ENCODE measurements around the gene UTP18. TPM values are rescaled to one million over a fixed set of nuclear protein-coding genes. Genes with fewer than 3 reads are reported as not detected.
"Not testable (repeated sequence)": the region's sequence is repeated elsewhere in the genome, so short reads cannot be mapped to it uniquely, and the experiment has no call there.

Gene UTP18
- total and polyA plus RNA-seq, 2 of the 8 experiments (the other 6 are each of a cell fraction or from before 2014, with no cell fraction given), result 17.9 to 85.7 TPM

- TF ChIP-seq POLR2A (IDR thresholded peaks at IDR 0.05; ENCODE audit: control extremely low read depth in 1 of 2, low read depth in 2 of 2, low read length in 2 of 2) (no peak), KDM4A (IDR thresholded peaks at IDR 0.05; ENCODE audit: low read depth, low read length, severe bottlenecking) (no peak), ATF2 (IDR thresholded peaks at IDR 0.05; ENCODE audit: low read length) (no peak), NANOG (IDR thresholded peaks at IDR 0.05; ENCODE audit: insufficient read depth, low read depth, low read length, poor library complexity, severe bottlenecking) (no peak), ATF3 (IDR thresholded peaks at IDR 0.05; ENCODE audit: insufficient read depth, low read depth, low read length) (no peak), TEAD4 (IDR thresholded peaks at IDR 0.05; ENCODE audit: low read depth, low read length) (no peak), NRF1 (IDR thresholded peaks at IDR 0.05; ENCODE audit: low read depth, low read length) (no peak)
Observed at GRCh38 chr17:51263006-51263405, 2.7 kb downstream of the UTP18 start (continued).

GRCh38 chr17:51264466-51264865, 4.1 kb downstream of the UTP18 start:
- WGBS, 2 experiments (ENCODE audit: extremely low coverage in 1 of 2, insufficient coverage in 1 of 2, insufficient read length in 1 of 2, insufficient replicate concordance in 2 of 2, low coverage in 1 of 2, low lambda C conversion rate in 2 of 2, missing lambda C conversion rate in 1 of 2), result 100% methylated on average over 4 of the region's 4 CpGs; no CpG with 5 or more reads in 1 of the 2 experiments
- H3K18ac ChIP-seq (ENCODE audit: extremely low read depth, low read length), result not testable (repeated sequence)

More at GRCh38 chr17:51264466-51264865, 4.1 kb downstream of the UTP18 start:
- H3K4me3 ChIP-seq (ENCODE audit: extremely low read depth in 1 of 4, insufficient read depth in 2 of 4, low read depth in 3 of 4, low read length in 4 of 4); H3K4me1 ChIP-seq (replicated peaks in 1 of 4; ENCODE audit: control insufficient read depth in 3 of 4, insufficient read depth in 4 of 4, low read length in 3 of 4); H3K4ac ChIP-seq (replicated peaks; ENCODE audit: insufficient read length, low read depth, low read length); CTCF ChIA-PET (ENCODE audit: partially characterized antibody); H3K56ac ChIP-seq (replicated peaks; ENCODE audit: insufficient read length, low read depth, low read length); H3K23me2 ChIP-seq (ENCODE audit: low read depth, low read length); H3K9me3 ChIP-seq (ENCODE audit: insufficient read depth in 2 of 2, low read depth in 1 of 2, low read length in 1 of 2); H3K27ac ChIP-seq (ENCODE audit: low read depth, low read length); H2AK5ac ChIP-seq (ENCODE audit: low read depth, low read length); H2BK120ac ChIP-seq (replicated peaks; ENCODE audit: low read depth, low read length); DNase-seq (ENCODE audit: low read depth in 1 of 2, low spot score in 2 of 2); FAIRE-seq; H3K27me3 ChIP-seq (replicated peaks in 1 of 4; ENCODE audit: control insufficient read depth in 3 of 4, extremely low read depth in 1 of 4, insufficient read depth in 3 of 4, low read length in 3 of 4); H3K9ac ChIP-seq (replicated peaks in 1 of 4; ENCODE audit: extremely low read depth in 1 of 4, low read depth in 3 of 4, low read length in 3 of 4); H2BK12ac ChIP-seq (ENCODE audit: low read depth, low read length); H3K14ac ChIP-seq (ENCODE audit: insufficient read length); H3K4me2 ChIP-seq (ENCODE audit: insufficient read depth in 1 of 2, low read depth in 2 of 2, low read length in 2 of 2); H2AFZ ChIP-seq (ENCODE audit: low read length); H2BK20ac ChIP-seq (ENCODE audit: low read length); H2BK5ac ChIP-seq (ENCODE audit: low read depth, low read length); H3K23ac ChIP-seq (ENCODE audit: insufficient read length); H4K91ac ChIP-seq (replicated peaks; ENCODE audit: insufficient read length, low read length); H2BK15ac ChIP-seq (ENCODE audit: low read length); H4K8ac ChIP-seq (ENCODE audit: extremely low read depth, insufficient read depth, low read length); H4K5ac ChIP-seq (ENCODE audit: insufficient read length, low read depth, low read length): not testable (repeated sequence)
- Histone ChIP-seq H3K79me1 (ENCODE audit: low read depth, low read length) (peaks cover 14% of the 10 kb centered on the region; the same call in 1 of the 2 replicates), H3K36me3 (ENCODE audit: control insufficient read depth in 2 of 4, insufficient read depth in 4 of 4, low read length in 3 of 4) (peaks cover 16 to 59% (median 32%) of the 10 kb centered on the region in 4 experiments), H3K79me2 (ENCODE audit: control insufficient read depth in 1 of 2, insufficient read depth in 2 of 2, low read length in 2 of 2) (peaks cover 26 to 78% of the 10 kb centered on the region in 2 experiments), H4K20me1 (replicated peaks in 1 of 2; ENCODE audit: control insufficient read depth in 1 of 2, insufficient read depth in 2 of 2, low read length in 2 of 2) (peaks cover 7 to 16% of the 10 kb centered on the region in 2 experiments)
- POLR2A ChIA-PET (ENCODE audit: partially characterized antibody), result interaction anchor here (6.2 kb wide), 1 partner anchor 9 kb away, joined by 43 read pairs; no protein-coding TSS in a partner anchor
